K562 (cell line): ENCODE results near the gene WHAMM. TPM values are rescaled to one million over a fixed set of nuclear protein-coding genes. Genes with fewer than 3 reads are reported as not detected.

ENCODE experiments used
- CBFA2T3 ChIP-seq: fragments of 450-650 bp; IDR thresholded peaks from 2 replicates; pipeline ENCODE4 v1.6.1; 2017
- CC2D1A ChIP-seq: fragments of 450-650 bp; IDR thresholded peaks from 2 replicates; pipeline ENCODE4 v1.6.1; 2017; ENCODE audit warnings: mild to moderate bottlenecking
- CEBPG ChIP-seq, 3 experiments: fragments of 200-800 bp in 1 of 3; sonication (Bioruptor generic) in 1 of 3; sonication (generic) in 1 of 3; formaldehyde crosslinking in 1 of 3; IDR thresholded peaks in 2 of 3; conservative IDR thresholded peaks in 1 of 3; 2 replicates each; pipeline versions ENCODE4 v1.6.1 to v1.8.0; 2016 to 2022; ENCODE audit warnings: missing compliant biosample characterization in 2 of 3, missing genetic modification characterization in 2 of 3, mild to moderate bottlenecking in 1 of 3, missing genetic modification reagents in 1 of 3
- CREB3 ChIP-seq: fragments of 450-650 bp; conservative IDR thresholded peaks from 2 replicates; pipeline ENCODE4 v1.6.1; 2016; ENCODE audit warnings: missing genetic modification characterization, low read depth, mild to moderate bottlenecking, missing compliant biosample characterization, moderate library complexity
- DLX4 ChIP-seq: fragments of 250-450 bp; sonication (Bioruptor Pico); IDR thresholded peaks from 2 replicates; pipeline ENCODE4 v1.6.1; 2021; ENCODE audit warnings: mild to moderate bottlenecking
- E2F4 ChIP-seq: sonication (generic); formaldehyde crosslinking; IDR thresholded peaks from 2 replicates; pipeline ENCODE4 v1.8.0; 2022; ENCODE audit warnings: mild to moderate bottlenecking, low read depth, missing genetic modification reagents
- EHMT2 ChIP-seq: fragments of 450-650 bp; IDR thresholded peaks from 2 replicates; pipeline ENCODE4 v1.6.1; 2018; ENCODE audit warnings: antibody characterized with exemption
- EP300 ChIP-seq: IDR thresholded peaks from 2 replicates; pipeline ENCODE4 v1.6.1; 2012; ENCODE audit warnings: low read length, improper control_type of control experiment
- GTF2F1 ChIP-seq: IDR thresholded peaks from 2 replicates; pipeline ENCODE4 v1.6.1; 2011; ENCODE audit warnings: low read depth, low read length, improper control_type of control experiment
- HOXB6 ChIP-seq: fragments of 250-450 bp; sonication (Bioruptor Pico); IDR thresholded peaks from 2 replicates; pipeline ENCODE4 v1.5.1; 2022; ENCODE audit warnings: mild to moderate bottlenecking, borderline replicate concordance
- TCF7 ChIP-seq: sonication (generic); IDR thresholded peaks from 2 replicates; pipeline ENCODE4 v1.6.1; 2016; ENCODE audit warnings: antibody characterized with exemption, borderline replicate concordance
- ZNF124 ChIP-seq: sonication (generic); formaldehyde crosslinking; IDR thresholded peaks from 2 replicates; pipeline ENCODE4 v1.8.1; 2022; ENCODE audit warnings: missing genetic modification reagents
- ZNF274 ChIP-seq: IDR thresholded peaks from 2 replicates; pipeline ENCODE4 v1.6.1; 2011; ENCODE audit warnings: low read depth, mild to moderate bottlenecking, low read length, moderate library complexity, borderline replicate concordance
- ZNF282 ChIP-seq: sonication (generic); formaldehyde crosslinking; IDR thresholded peaks from 2 replicates; pipeline ENCODE4 v1.8.1; 2023; ENCODE audit warnings: missing genetic modification reagents
- ZNF408 ChIP-seq: fragments of 250-450 bp; sonication (Bioruptor Pico); IDR thresholded peaks from 2 replicates; pipeline ENCODE4 v1.4.0; 2020; ENCODE audit warnings: low read depth, mild to moderate bottlenecking, moderate library complexity
- ZSCAN29 ChIP-seq: fragments of 450-650 bp; IDR thresholded peaks from 2 replicates; pipeline ENCODE4 v1.6.1; 2017
- polyA plus RNA-seq, 8 experiments: library from polyadenylated mRNA; depleted of rRNA in 4 of 8; stranded (reverse) in 5 of 8; unstranded in 3 of 8; fragments of >200 nt; fragmentation: Nextera tagmentation in 2 of 8; fragmentation: Illumina TruSeq in 1 of 8; extraction: Ambion mirVana in 2 of 8; extraction: Trizol in 1 of 8; gene quantifications; 2 replicates each; pipeline versions ENCODE4 v1.2.1 to v1.2.3, GENCODE V29; 2011 to 2014; ENCODE audit warnings: inconsistent platforms in 1 of 8, missing spikeins in 1 of 8
- total RNA-seq, 7 experiments: library from RNA; depleted of rRNA in 6 of 7; stranded (reverse); fragments of >200 nt in 6 of 7; fragmentation: Illumina TruSeq in 2 of 7; extraction: Trizol in 2 of 7; gene quantifications; 2 replicates each; pipeline versions ENCODE4 v1.2.1 to v1.2.3, GENCODE V29; 2011 to 2021; ENCODE audit warnings: low replicate concordance in 1 of 7
- TF ChIP-seq, protein P1 (sequence below): sonication (generic); formaldehyde crosslinking; IDR thresholded peaks from 2 replicates; pipeline ENCODE4 v1.8.0; 2023; ENCODE audit warnings: mild to moderate bottlenecking, missing genetic modification reagents
- TF ChIP-seq, protein P2 (sequence below), 2 experiments: IDR thresholded peaks; 2 replicates each; pipeline ENCODE4 v1.6.1; 2012; ENCODE audit warnings: improper control_type of control experiment in 2 of 2, low read depth in 2 of 2, low read length in 2 of 2, borderline replicate concordance in 1 of 2

The WHAMM gene
- total and polyA plus RNA-seq, 9 of the 15 experiments (the other 6 are each of a cell fraction or from before 2014, with no cell fraction given) = 2.0 to 4.8 (median 3.6) TPM

- no peak for TF ChIP-seq ZNF274
- no peak for TF ChIP-seq ZNF282 (CRISPR knock-in tag)
- no peak for TF ChIP-seq ZNF408
- no peak for TF ChIP-seq ZNF124 (CRISPR knock-in tag)
- no peak for TF ChIP-seq HOXB6 (CRISPR knock-in tag)
- peak; percentile 94 for TF ChIP-seq CC2D1A
- TF ChIP-seq TCF7 = peak; percentile 70; the same call in 1 of the 2 replicates
- TF ChIP-seq CBFA2T3 = peak; percentile 98
- TF ChIP-seq EP300 = peak; percentile 89
- no peak for TF ChIP-seq CEBPG (CRISPR knock-in tag; IDR thresholded peaks at IDR 0.05)
- TF ChIP-seq CEBPG (tag; conservative IDR thresholded peaks at IDR 0.05 in 1 of 2, IDR thresholded peaks at IDR 0.05 in 1 of 2) = no peak
- peak; percentile 59; the same call in 1 of the 2 replicates for TF ChIP-seq EHMT2
- TF ChIP-seq GTF2F1 = peak; percentile 82
- TF ChIP-seq ZSCAN29 = no peak
- TF ChIP-seq DLX4 (CRISPR knock-in tag) = no peak
- no peak for TF ChIP-seq E2F4 (CRISPR knock-in tag)
- TF ChIP-seq, protein P1, sequence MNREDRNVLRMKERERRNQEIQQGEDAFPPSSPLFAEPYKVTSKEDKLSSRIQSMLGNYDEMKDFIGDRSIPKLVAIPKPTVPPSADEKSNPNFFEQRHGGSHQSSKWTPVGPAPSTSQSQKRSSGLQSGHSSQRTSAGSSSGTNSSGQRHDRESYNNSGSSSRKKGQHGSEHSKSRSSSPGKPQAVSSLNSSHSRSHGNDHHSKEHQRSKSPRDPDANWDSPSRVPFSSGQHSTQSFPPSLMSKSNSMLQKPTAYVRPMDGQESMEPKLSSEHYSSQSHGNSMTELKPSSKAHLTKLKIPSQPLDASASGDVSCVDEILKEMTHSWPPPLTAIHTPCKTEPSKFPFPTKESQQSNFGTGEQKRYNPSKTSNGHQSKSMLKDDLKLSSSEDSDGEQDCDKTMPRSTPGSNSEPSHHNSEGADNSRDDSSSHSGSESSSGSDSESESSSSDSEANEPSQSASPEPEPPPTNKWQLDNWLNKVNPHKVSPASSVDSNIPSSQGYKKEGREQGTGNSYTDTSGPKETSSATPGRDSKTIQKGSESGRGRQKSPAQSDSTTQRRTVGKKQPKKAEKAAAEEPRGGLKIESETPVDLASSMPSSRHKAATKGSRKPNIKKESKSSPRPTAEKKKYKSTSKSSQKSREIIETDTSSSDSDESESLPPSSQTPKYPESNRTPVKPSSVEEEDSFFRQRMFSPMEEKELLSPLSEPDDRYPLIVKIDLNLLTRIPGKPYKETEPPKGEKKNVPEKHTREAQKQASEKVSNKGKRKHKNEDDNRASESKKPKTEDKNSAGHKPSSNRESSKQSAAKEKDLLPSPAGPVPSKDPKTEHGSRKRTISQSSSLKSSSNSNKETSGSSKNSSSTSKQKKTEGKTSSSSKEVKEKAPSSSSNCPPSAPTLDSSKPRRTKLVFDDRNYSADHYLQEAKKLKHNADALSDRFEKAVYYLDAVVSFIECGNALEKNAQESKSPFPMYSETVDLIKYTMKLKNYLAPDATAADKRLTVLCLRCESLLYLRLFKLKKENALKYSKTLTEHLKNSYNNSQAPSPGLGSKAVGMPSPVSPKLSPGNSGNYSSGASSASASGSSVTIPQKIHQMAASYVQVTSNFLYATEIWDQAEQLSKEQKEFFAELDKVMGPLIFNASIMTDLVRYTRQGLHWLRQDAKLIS = 0 out of 2 replicates have a peak, but pooled peaks have one; percentile 55
- TF ChIP-seq, protein P2, sequence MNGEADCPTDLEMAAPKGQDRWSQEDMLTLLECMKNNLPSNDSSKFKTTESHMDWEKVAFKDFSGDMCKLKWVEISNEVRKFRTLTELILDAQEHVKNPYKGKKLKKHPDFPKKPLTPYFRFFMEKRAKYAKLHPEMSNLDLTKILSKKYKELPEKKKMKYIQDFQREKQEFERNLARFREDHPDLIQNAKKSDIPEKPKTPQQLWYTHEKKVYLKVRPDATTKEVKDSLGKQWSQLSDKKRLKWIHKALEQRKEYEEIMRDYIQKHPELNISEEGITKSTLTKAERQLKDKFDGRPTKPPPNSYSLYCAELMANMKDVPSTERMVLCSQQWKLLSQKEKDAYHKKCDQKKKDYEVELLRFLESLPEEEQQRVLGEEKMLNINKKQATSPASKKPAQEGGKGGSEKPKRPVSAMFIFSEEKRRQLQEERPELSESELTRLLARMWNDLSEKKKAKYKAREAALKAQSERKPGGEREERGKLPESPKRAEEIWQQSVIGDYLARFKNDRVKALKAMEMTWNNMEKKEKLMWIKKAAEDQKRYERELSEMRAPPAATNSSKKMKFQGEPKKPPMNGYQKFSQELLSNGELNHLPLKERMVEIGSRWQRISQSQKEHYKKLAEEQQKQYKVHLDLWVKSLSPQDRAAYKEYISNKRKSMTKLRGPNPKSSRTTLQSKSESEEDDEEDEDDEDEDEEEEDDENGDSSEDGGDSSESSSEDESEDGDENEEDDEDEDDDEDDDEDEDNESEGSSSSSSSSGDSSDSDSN (IDR thresholded peaks at IDR 0.05; ENCODE audit: borderline replicate concordance in 1 of 2, low read depth in 2 of 2, low read length in 2 of 2) = peak in 1 of 2 experiments; percentile 95; a peak in 2 of 4 replicates
- TF ChIP-seq CREB3 (tag) = 0 out of 2 replicates have a peak, but pooled peaks have one; percentile 7
Observed at GRCh38 chr15:82849556-82850512, 40.4 kb downstream of the WHAMM start (continued).
